ENCODE measurements around the gene AFP.
"Not testable (repeated sequence)": the region's sequence is repeated elsewhere in the genome, so short reads cannot be mapped to it uniquely, and the experiment has no call there.

AFP gene

GRCh38 chr4:73435984-73436383 is at the start of gene AFP:
Gene AFP (plus strand): TSS chr4:73436221. CDS start chr4:73436263, 42 bp downstream.
- DNase-seq = no peak

- no peak for DNase-seq
Measured at GRCh38 chr4:73387552-73387951, 48.5 kb upstream of the AFP start.

- no peak for DNase-seq
Measured at GRCh38 chr4:73388887-73389286, 47.1 kb upstream of the AFP start.

GRCh38 chr4:73389663-73390062 is 46.4 kb upstream of the AFP start:
- DNase-seq = not testable (repeated sequence)

GRCh38 chr4:73391774-73392173 is 44.2 kb upstream of the AFP start:
- no peak for DNase-seq

- no peak for DNase-seq
Measured at GRCh38 chr4:73392936-73393335, 43.1 kb upstream of the AFP start.

GRCh38 chr4:73396304-73396703 is 39.7 kb upstream of the AFP start:
- no peak for DNase-seq

GRCh38 chr4:73396993-73397972 is 38.7 kb upstream of the AFP start:
- no peak for DNase-seq

- DNase-seq = no peak
Measured at GRCh38 chr4:73401412-73401811, 34.6 kb upstream of the AFP start.

GRCh38 chr4:73404042-73404441 is 32.0 kb upstream of the AFP start, which contains the start of gene ALB:
Gene ALB (plus strand): TSS chr4:73404287. CDS start chr4:73404328, 41 bp downstream.
- no peak for DNase-seq

GRCh38 chr4:73404457-73404856 is 31.6 kb upstream of the AFP start:
- no peak for DNase-seq

GRCh38 chr4:73405138-73405537 is 30.9 kb upstream of the AFP start:
- no peak for DNase-seq

GRCh38 chr4:73406548-73406875 is 29.5 kb upstream of the AFP start:
- DNase-seq = no peak

GRCh38 chr4:73407227-73407673 is 28.8 kb upstream of the AFP start:
- no peak for DNase-seq

GRCh38 chr4:73408181-73408867 is 27.7 kb upstream of the AFP start:
- DNase-seq = no peak

- DNase-seq = no peak
Measured at GRCh38 chr4:73409012-73409862, 26.8 kb upstream of the AFP start.

- DNase-seq = no peak
Measured at GRCh38 chr4:73409978-73410548, 26.0 kb upstream of the AFP start.

- DNase-seq = no peak
Measured at GRCh38 chr4:73410916-73411730, 24.9 kb upstream of the AFP start.

GRCh38 chr4:73411731-73412414 is 24.1 kb upstream of the AFP start:
- no peak for DNase-seq

GRCh38 chr4:73413294-73413755 is 22.7 kb upstream of the AFP start:
- DNase-seq = no peak

GRCh38 chr4:73414936-73415271 is 21.1 kb upstream of the AFP start:
- DNase-seq = no peak
